ENCODE data around the gene IQCF6.

DNA sequence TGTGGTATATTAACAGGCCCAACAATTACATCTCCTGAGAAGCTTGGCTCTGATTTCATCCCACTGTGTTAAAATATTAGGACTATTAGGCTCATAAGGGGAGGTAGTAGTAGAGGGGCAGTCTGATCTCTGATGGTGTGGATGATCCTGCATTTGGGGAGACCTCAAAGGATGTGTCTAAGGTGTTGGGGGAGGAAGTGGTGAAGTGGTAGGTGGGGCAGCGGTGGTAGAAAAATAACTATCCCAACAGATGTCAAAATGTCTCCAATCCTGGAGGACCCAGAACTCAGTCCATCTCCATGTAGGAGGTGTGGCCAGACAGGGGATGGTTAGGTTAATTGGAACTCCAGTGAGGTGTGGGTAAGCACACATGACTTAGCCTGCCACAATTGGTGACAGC lies 10.4 kb upstream of the IQCF6 start:
- TF ChIP-seq CTCF (IDR thresholded peaks at IDR 0.05; ENCODE audit: insufficient read depth, low read length) (no peak), REST (IDR thresholded peaks at IDR 0.05; ENCODE audit: insufficient replicate concordance, low read depth) (no peak), GABPA (IDR thresholded peaks at IDR 0.05; ENCODE audit: low read depth) (no peak), POLR2AphosphoS5 (IDR thresholded peaks at IDR 0.05; ENCODE audit: low read depth) (no peak), SPI1 (IDR thresholded peaks at IDR 0.05; ENCODE audit: borderline replicate concordance, low read depth) (no peak)

All from HL-60 (cell line).